T-helper 2 cell (primary cell): ENCODE measurements around the gene ASB4.
"Not testable (repeated sequence)": the region's sequence is repeated elsewhere in the genome, so short reads cannot be mapped to it uniquely, and the experiment has no call there.

ENCODE experiments used
- DNase-seq, 5 experiments: peaks; one replicate each; pipeline versions ENCODE4 v3.0.0 to v3.0.0-alpha.2; 2012 to 2022

Gene ASB4

GRCh38 chr7:95552010-95552926 lies 66.5 kb downstream of the ASB4 start:
- DNase-seq = not testable (repeated sequence)

- DNase-seq = no peak
Measured at GRCh38 chr7:95553939-95554338, 68.2 kb downstream of the ASB4 start.

- no peak for DNase-seq
Measured at GRCh38 chr7:95556777-95557176, 71.0 kb downstream of the ASB4 start.

GRCh38 chr7:95558864-95559263 lies 73.1 kb downstream of the ASB4 start:
- DNase-seq = no peak

GRCh38 chr7:95560674-95561073 lies 74.9 kb downstream of the ASB4 start:
- DNase-seq = no peak

GRCh38 chr7:95569720-95570119 lies 84.0 kb downstream of the ASB4 start:
- DNase-seq = no peak

GRCh38 chr7:95577137-95577536 lies 91.4 kb downstream of the ASB4 start:
- no peak for DNase-seq

- no peak for DNase-seq
Measured at GRCh38 chr7:95578299-95578855, 92.6 kb downstream of the ASB4 start.

- DNase-seq = no peak
Measured at GRCh38 chr7:95579318-95579717, 93.6 kb downstream of the ASB4 start.

- no peak for DNase-seq
Measured at GRCh38 chr7:95581467-95581866, 95.7 kb downstream of the ASB4 start.

GRCh38 chr7:95582578-95583293 lies 97.0 kb downstream of the ASB4 start:
- DNase-seq = no peak

GRCh38 chr7:95583834-95584621 lies 98.3 kb downstream of the ASB4 start:
- no peak for DNase-seq

- DNase-seq = no peak
Measured at GRCh38 chr7:95584769-95585425, 99.2 kb downstream of the ASB4 start.

GRCh38 chr7:95585426-95585789 lies 99.7 kb downstream of the ASB4 start:
- no peak for DNase-seq

- no peak for DNase-seq
Measured at GRCh38 chr7:95586951-95587301, 101.2 kb downstream of the ASB4 start.

GRCh38 chr7:95589031-95589430 lies 103.3 kb downstream of the ASB4 start:
- no peak for DNase-seq

- no peak for DNase-seq
Measured at GRCh38 chr7:95589766-95590165, 104.0 kb downstream of the ASB4 start.
